ENCODE results near the gene NECTIN4.

Gene NECTIN4

GRCh38 chr1:161099090-161099802 is 9.9 kb upstream of the NECTIN4 start:
- peak overlapping the region; percentile 76 for H3K4me3 ChIP-seq (ENCODE audit: low read depth, low read length)
- H3K9me3 ChIP-seq = no peaks in the 10 kb centered on the region
- no peaks in the 10 kb centered on the region for H3K27me3 ChIP-seq
- no peaks in the 10 kb centered on the region for H3K4me1 ChIP-seq
- DNase-seq = no peak
- TF ChIP-seq CTCF (IDR thresholded peaks at IDR 0.05; ENCODE audit: low read depth, low read length) = no peak
- peaks cover 19% of the 10 kb centered on the region for H3K36me3 ChIP-seq

GRCh38 chr1:161098210-161099068 is 9.1 kb upstream of the NECTIN4 start, which contains the start of gene KLHDC9:
Gene KLHDC9 (plus strand): TSS chr1:161098361. CDS start chr1:161098536, 175 bp downstream.
- peak; percentile 88 for DNase-seq
- H3K36me3 ChIP-seq = peaks cover 19% of the 10 kb centered on the region
- H3K4me3 ChIP-seq (ENCODE audit: low read depth, low read length) = peak within 1 kb of the TSS; percentile 76
- H3K4me1 ChIP-seq = no peaks in the 10 kb centered on the region
- no peak for TF ChIP-seq CTCF (IDR thresholded peaks at IDR 0.05; ENCODE audit: low read depth, low read length)
- H3K27me3 ChIP-seq = no peaks in the 10 kb centered on the region
- no peaks in the 10 kb centered on the region for H3K9me3 ChIP-seq

- DNase-seq = no peak
- no peak for TF ChIP-seq CTCF (IDR thresholded peaks at IDR 0.05; ENCODE audit: low read depth, low read length)
- H3K4me1 ChIP-seq = no peaks in the 10 kb centered on the region
Observed at GRCh38 chr1:161096530-161096929, 7.2 kb upstream of the NECTIN4 start.

GRCh38 chr1:161096015-161096414 is 6.7 kb upstream of the NECTIN4 start:
- Histone ChIP-seq H3K4me1 (no peaks in the 10 kb centered on the region), H3K36me3 (peaks cover 8% of the 10 kb centered on the region; the same call in 1 of the 2 replicates), H3K27me3 (no peaks in the 10 kb centered on the region), H3K9me3 (no peaks in the 10 kb centered on the region), H3K4me3 (ENCODE audit: low read depth, low read length) (no peak overlapping the region)
- no peak for TF ChIP-seq CTCF (IDR thresholded peaks at IDR 0.05; ENCODE audit: low read depth, low read length)
- DNase-seq = no peak

More at GRCh38 chr1:161096530-161096929, 7.2 kb upstream of the NECTIN4 start:
- H3K27me3 ChIP-seq = no peaks in the 10 kb centered on the region
- no peak overlapping the region for H3K4me3 ChIP-seq (ENCODE audit: low read depth, low read length)
- H3K9me3 ChIP-seq = no peaks in the 10 kb centered on the region
- peaks cover 11% of the 10 kb centered on the region for H3K36me3 ChIP-seq

- H3K4me1 ChIP-seq = no peaks in the 10 kb centered on the region
- no peak for DNase-seq
- no peaks in the 10 kb centered on the region for H3K9me3 ChIP-seq
- H3K4me3 ChIP-seq (ENCODE audit: low read depth, low read length) = no peak overlapping the region
- no peak for TF ChIP-seq CTCF (IDR thresholded peaks at IDR 0.05; ENCODE audit: low read depth, low read length)
- peaks cover 5% of the 10 kb centered on the region; the same call in 1 of the 2 replicates for H3K36me3 ChIP-seq
- no peaks in the 10 kb centered on the region for H3K27me3 ChIP-seq
Observed at GRCh38 chr1:161095230-161095629, 5.9 kb upstream of the NECTIN4 start.

All from BE2C (cell line).